Thoracic aorta endothelial cell (primary cell): ENCODE measurements around the gene SP1. TPM values are rescaled to one million over a fixed set of nuclear protein-coding genes. Genes with fewer than 3 reads are reported as not detected.

Experiments
- total RNA-seq: library from RNA; depleted of rRNA; stranded (reverse); fragments of >200 nt; gene quantifications from 2 replicates; pipeline ENCODE4 v1.2.3, GENCODE V29; 2012

The SP1 gene
- total RNA-seq = 48.4 and 61.3 TPM in 2 replicates

DNA sequence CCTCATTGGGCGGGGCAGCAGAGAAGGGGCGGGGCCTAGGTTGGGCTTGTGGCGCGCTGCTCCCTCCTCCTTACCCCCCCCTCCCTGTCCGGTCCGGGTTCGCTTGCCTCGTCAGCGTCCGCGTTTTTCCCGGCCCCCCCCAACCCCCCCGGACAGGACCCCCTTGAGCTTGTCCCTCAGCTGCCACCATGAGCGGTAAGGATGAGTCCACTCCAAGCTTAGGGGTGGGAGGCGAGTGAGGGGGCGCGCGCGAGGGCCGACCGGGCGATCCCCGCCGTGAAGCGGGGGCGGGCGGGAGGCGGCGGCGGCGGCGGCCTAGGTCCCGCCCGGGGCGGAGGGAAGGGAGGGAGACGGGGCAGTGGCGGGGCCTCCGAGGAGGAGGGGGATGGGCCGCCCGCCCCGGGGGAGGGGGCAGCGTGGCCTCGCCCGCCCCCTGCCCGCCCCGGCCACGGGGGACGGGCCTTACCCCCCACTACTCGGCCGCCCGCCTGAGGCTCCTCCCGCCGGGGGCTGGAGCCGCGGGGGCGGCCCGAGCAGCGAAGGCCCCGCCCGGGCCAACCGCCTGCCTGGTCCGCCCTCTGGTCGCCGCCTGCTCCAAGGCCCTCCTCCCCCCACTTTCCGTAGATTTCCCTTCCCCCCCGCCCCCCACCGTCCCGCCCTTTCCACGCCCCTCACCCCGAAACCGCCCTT is at the start of gene SP1:
TSS of gene SP1 (plus strand) at position 73 of the 690 bp plus-strand sequence. CDS start at position 189, 116 bp downstream.

DNA sequence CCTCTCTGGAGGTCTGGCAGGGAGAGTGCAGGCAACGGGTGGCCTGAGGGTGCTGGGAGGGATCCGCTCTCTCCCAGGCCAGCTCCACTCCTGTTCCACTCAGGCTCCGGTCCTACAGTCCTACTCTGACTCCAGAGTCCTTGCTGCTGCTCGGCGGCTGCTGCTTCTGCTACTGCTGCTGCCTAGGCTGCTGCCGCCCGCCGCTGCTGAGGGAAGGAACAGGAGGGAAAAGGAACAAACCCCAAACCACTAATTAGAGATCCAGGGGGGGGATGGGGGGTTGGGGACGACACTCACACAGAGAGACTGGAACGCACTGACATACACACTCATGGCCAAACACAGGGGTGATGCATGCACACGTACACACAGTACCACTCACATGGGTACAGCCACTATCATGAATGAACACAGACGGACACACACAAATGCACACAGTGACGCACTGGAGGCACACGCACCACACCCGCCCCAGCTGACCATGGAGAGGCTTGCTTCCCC is 43.7 kb upstream of the SP1 start, which contains the start of gene SP7:
TSS of gene SP7 (minus strand) at position 174 of the 501 bp plus-strand sequence. CDS start 708 bp downstream, outside the sequence.

DNA sequence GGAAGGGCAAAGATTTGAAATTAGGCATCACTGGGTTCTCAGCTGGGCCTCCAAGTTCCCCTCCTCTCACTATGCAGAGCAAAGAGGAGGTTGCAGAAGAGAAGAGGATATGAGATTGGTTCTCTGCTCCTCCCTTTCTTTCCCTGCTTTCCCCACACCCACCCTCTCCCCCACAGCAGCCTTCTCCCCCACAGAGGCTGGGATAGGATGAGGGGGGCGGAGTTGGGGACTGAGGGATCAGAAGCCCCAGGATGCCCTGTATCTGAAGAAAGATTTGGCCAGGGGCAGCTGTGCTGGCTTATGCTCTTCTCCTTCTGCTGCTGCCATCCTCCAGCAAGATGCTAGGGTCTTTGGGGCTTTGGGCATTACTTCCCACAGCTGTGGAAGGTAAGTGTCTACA is 43.6 kb downstream of the SP1 start, which contains the start of gene AMHR2:
TSS of gene AMHR2 (plus strand) at position 259 of the 400 bp plus-strand sequence. CDS start at position 339, 80 bp downstream.

GRCh38 chr12:53441040-53441833 is 61.3 kb downstream of the SP1 start, which contains the start of gene PRR13:
Gene PRR13 (plus strand): TSS chr12:53441734. CDS start chr12:53442715, 981 bp downstream.

DNA sequence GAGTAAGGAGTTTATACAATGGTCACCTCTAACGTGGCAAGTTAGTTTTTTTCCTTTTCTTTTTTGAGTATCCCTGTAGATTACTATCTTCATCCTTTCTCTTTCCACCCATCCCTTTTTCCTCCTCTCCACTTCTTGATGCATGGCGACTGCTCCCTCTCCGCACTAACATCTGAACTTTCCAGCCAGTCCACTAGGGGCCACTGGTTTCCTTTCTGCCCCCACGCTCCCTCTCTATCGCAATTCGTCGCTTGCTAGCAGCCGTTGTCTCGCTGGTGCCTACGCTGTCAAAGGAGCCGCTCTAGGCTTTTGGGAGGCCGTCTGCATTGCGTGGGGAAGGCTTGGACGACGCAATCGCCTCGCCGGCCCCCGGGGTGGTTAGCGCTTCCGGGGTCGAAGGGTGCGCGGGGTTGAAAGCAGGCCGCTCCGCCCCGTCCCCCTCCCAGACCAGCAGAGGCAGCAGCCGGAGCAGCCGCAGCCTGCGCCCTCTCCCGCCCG is 71.7 kb downstream of the SP1 start, which contains the start of gene PCBP2:
TSS of gene PCBP2 (plus strand) at position 442 of the 498 bp plus-strand sequence. CDS start 2,699 bp downstream, outside the sequence.

Other genes with a start within 250 kb of the SP1 start
- 11.7 and 15.9 TPM in 2 replicates for gene ZNF740, start 199.5 kb upstream of the SP1 start, total RNA-seq
- gene CSAD, start 199.3 kb upstream of the SP1 start, total RNA-seq = 6.0 and 9.0 TPM in 2 replicates
- gene ITGB7, start 172.9 kb upstream of the SP1 start, total RNA-seq = not detected in 2 replicates
- 4.9 and 8.3 TPM in 2 replicates for gene RARG, start 148.0 kb upstream of the SP1 start, total RNA-seq
- gene ESPL1, start 111.9 kb upstream of the SP1 start, total RNA-seq = 14.6 and 29.3 TPM in 2 replicates
- gene PFDN5, start 84.6 kb upstream of the SP1 start, total RNA-seq = 237 and 315 TPM in 2 replicates
- 32.7 and 38.2 TPM in 2 replicates for gene MYG1, start 80.5 kb upstream of the SP1 start, total RNA-seq
- gene AAAS, start 58.6 kb upstream of the SP1 start, total RNA-seq = 48.4 and 56.0 TPM in 2 replicates
- gene SP7, start 43.8 kb upstream of the SP1 start, total RNA-seq = not detected in 2 replicates
- not detected in 2 replicates for gene AMHR2, start 43.7 kb downstream of the SP1 start, total RNA-seq
- gene PRR13, start 61.6 kb downstream of the SP1 start, total RNA-seq = 57.7 and 71.3 TPM in 2 replicates
- gene PCBP2, start 71.9 kb downstream of the SP1 start, total RNA-seq = 396 and 498 TPM in 2 replicates
- 26.3 and 26.9 TPM in 2 replicates for gene MAP3K12, start 119.3 kb downstream of the SP1 start, total RNA-seq
- gene TARBP2, start 121.1 kb downstream of the SP1 start, total RNA-seq = 44.9 and 47.0 TPM in 2 replicates
- not detected in 2 replicates for gene NPFF, start 127.3 kb downstream of the SP1 start, total RNA-seq
- 31.4 and 36.5 TPM in 2 replicates for gene ATF7, start 246.2 kb downstream of the SP1 start, total RNA-seq